ACC112 (cell line): ENCODE measurements around the gene PAX5.
"Not testable (repeated sequence)": the region's sequence is repeated elsewhere in the genome, so short reads cannot be mapped to it uniquely, and the experiment has no call there.

Experiments
- H2AFZ ChIP-seq: fragments of 200-600 bp; sonication (generic); one replicate; pipeline ENCODE4 v1.6.0; 2017; ENCODE audit warnings: antibody characterized with exemption, low read length; ENCODE audit not compliant: unreplicated experiment
- H3K27ac ChIP-seq: fragments of 200-600 bp; sonication (generic); 2 replicates; pipeline ENCODE4 v1.5.1; 2014; ENCODE audit warnings: low read depth, mild to moderate bottlenecking, antibody characterized with exemption, low read length, moderate library complexity
- H3K27me3 ChIP-seq: fragments of 200-600 bp; sonication (generic); 2 replicates; pipeline ENCODE4 v1.6.1; 2014; ENCODE audit warnings: mild to moderate bottlenecking, antibody characterized with exemption, low read length, moderate library complexity, mixed read lengths; ENCODE audit not compliant: insufficient read depth
- H3K36me3 ChIP-seq: fragments of 200-600 bp; sonication (generic); 2 replicates; pipeline ENCODE4 v1.6.1; 2016; ENCODE audit warnings: mild to moderate bottlenecking, antibody characterized with exemption, low read length, moderate library complexity, mixed read lengths; ENCODE audit not compliant: insufficient read depth
- H3K4me1 ChIP-seq: fragments of 200-600 bp; sonication (generic); one replicate; pipeline ENCODE4 v1.6.1; 2016; ENCODE audit warnings: low read length, mixed read lengths; ENCODE audit not compliant: insufficient read depth, unreplicated experiment, control insufficient read depth
- H3K4me3 ChIP-seq: fragments of 200-600 bp; sonication (generic); 2 replicates; pipeline ENCODE4 v1.5.1; 2014; ENCODE audit warnings: mild to moderate bottlenecking, low read depth, low read length
- H3K79me2 ChIP-seq: fragments of 200-600 bp; sonication (generic); one replicate; pipeline ENCODE4 v1.6.0; 2016; ENCODE audit warnings: low read length; ENCODE audit not compliant: control insufficient read depth, unreplicated experiment, insufficient read depth

PAX5 gene

DNA sequence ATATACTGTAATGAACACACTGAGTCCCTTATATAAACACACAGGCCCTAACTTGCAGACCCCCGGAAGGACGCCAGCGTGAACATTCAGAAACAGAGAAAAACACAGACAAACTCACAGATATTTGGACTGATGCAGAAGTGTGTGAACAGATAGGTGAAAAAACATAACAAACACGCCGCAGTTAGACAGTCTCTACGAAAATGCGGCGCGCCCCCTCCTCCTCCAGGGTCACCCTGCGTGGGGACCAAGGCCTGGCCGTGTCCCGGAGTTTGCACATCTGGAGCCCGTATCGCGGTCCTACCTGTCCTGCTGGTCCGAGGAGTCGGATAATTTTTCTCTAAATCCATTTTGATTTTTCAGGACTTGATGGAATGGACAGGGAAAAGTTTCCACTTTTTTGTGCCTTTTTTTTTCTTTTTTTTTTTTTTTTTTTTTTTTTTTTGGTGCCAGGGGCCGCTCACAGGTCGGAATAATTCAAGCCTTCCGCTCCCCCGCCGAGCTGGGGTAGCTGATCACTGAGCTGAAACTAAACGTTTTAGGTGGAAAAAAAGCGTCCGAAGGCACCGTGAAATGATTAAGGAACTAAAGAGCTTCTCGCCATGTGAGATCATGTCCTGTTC lies at the start of gene PAX5:
Gene PAX5 (minus strand): TSS at position 587 of the 623 bp plus-strand sequence. CDS start 237 bp downstream, at position 350.
- no peak within 1 kb of the TSS for H2AFZ ChIP-seq
- H3K27me3 ChIP-seq = peaks cover 100% of the 10 kb centered on the region
- peaks cover 3% of the 10 kb centered on the region for H3K4me1 ChIP-seq
- no peaks in the 10 kb centered on the region for H3K36me3 ChIP-seq
- H3K4me3 ChIP-seq = peak within 1 kb of the TSS; percentile 22
- no peak within 1 kb of the TSS for H3K27ac ChIP-seq
- no peaks in the 10 kb centered on the region for H3K79me2 ChIP-seq

DNA sequence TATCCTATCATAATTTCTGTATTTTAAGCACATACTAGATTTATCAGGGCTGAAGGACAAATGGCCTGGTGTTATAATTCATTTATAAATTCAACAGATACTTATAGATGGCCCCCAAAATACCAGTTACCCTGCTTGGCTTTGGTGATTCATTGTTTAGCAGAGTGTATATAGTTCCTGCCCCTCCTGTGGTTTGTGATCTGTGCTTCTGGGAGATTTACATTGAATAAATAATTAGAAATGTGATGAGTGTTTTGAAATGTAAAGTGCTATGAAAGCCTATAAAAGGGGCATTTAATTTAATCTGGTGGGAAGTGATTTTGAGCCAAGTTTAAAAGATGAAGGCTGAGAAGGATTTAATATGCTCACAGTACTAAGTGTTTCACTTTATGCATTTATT lies 49.6 kb upstream of the PAX5 start:
- Histone ChIP-seq H3K27ac (no peak overlapping the region), H3K36me3 (peaks cover 18% of the 10 kb centered on the region), H3K4me3 (no peak overlapping the region), H2AFZ (no peak overlapping the region), H3K4me1 (peaks cover 20% of the 10 kb centered on the region), H3K79me2 (peaks cover 63% of the 10 kb centered on the region), H3K27me3 (no peaks in the 10 kb centered on the region)

DNA sequence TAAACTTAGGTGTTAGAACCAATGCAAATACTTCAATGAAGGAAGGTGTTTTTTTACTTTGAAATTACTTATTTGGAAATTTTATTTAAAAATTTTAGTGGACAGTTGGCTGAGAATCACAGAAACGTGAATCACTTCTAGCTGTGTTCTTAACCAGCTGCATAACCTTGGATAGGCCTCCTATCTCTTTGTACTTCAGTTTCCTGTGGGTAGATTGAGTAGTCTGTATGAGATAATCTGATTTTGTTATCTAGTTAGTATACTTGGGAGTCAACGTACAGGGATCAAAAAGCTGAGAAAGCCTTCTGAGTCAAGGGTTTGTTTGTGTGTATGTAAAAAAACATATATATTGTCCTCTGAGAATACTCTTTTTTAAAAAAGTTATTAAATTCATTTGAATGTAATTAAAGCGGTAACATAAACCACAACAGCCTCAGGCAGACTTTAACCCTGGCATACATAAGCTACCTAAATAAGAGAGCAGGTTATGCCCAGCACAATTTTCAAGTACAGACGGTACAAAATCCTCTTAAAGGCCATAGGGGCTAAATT lies 48.2 kb upstream of the PAX5 start:
- Histone ChIP-seq H3K36me3 (peaks cover 9% of the 10 kb centered on the region), H3K27me3 (no peaks in the 10 kb centered on the region), H3K79me2 (peaks cover 61% of the 10 kb centered on the region), H3K4me3 (peak overlapping the region; percentile 13), H2AFZ (no peak overlapping the region), H3K4me1 (peaks cover 21% of the 10 kb centered on the region), H3K27ac (no peak overlapping the region)

DNA sequence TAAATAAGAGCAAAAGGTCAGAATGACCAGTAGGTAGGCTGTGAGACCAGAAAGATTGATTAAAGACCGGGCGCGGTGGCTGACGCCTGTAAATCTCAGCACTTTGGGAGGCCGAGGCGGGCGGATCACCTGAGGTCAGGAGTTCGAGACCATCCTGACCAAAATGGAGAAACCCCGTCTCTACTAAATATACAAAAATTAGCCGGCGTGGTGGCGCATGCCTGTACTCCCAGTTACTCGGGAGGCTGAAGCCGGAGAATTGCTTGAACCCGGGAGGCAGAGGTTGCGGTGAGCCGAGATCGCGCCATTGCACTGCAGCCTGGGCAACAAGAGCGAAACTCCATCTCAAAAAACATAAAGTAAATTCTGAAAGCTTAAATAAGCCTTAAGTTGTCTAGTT lies 47.4 kb upstream of the PAX5 start:
- Histone ChIP-seq H3K4me3 (peak overlapping the region; percentile 93), H3K4me1 (peaks cover 21% of the 10 kb centered on the region), H3K79me2 (peaks cover 56% of the 10 kb centered on the region)
- H2AFZ ChIP-seq, H3K36me3 ChIP-seq, H3K27ac ChIP-seq, H3K27me3 ChIP-seq: not testable (repeated sequence)

DNA sequence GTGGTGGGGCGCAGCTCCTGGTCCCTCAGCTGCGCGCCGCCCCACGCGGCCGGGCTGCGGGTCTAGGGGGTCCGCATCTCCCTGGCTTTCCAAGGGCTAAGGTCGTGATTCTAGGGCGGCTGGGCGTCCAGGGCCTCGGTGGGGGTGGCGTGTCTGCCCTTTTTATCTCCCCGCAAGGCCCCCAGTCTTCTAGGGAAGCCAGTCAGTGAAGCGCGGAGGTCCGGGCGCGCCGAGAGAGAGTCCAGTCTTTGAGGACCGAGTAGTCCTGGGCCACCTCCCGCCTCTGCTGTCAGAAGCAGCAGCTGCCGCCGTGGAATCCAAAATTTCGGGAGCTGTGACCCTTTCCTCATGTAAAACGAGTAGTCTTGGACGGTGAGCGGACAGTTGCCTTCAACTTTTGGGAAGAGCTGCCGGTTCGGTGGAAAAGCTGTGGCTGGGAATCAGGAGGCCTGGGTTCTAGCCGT lies 46.1 kb upstream of the PAX5 start:
- peaks cover 46% of the 10 kb centered on the region for H3K79me2 ChIP-seq

DNA sequence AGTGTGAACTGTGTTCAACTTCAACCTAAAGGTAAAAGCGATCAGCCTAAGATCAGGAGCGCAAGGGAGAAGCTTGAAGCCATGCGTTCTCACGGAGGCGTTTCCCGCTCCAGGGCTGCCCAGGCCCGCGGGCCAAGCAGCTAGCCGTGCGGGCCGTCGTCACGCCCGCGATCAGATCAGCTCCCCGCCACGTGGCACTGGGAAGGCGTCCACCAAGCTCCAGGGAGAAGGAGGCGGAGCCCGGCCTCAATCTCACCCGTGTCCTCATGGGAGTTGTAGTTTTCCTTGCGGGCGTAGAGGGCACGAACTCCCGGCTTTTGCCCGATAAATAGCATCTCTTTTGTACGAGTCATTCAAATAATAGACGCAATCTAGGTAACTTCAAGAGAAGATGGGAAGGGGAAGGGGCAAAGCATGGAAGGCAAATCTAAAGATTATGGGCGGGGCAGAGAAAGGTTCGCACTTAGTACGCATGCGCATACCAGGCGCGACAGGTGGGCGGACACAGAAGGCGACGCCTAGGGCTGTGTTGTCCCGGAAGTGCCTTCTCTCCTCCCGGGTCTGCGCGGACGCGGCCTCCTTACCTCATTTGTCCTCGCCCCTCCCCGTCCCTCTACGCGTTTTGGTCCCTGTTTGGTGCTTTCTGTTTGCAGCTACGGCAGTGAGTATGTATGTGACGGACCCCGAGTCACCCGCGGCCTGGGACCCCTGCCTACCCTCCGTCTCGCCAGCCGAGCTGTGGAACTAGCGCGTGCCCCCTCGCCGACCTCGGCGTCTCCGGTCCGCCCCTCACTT lies 45.5 kb upstream of the PAX5 start:
- peak overlapping the region; percentile 93 for H3K4me3 ChIP-seq
- H3K4me1 ChIP-seq = peaks cover 21% of the 10 kb centered on the region
- peak overlapping the region; percentile 53 for H3K27ac ChIP-seq
- H3K79me2 ChIP-seq = peaks cover 42% of the 10 kb centered on the region
- peak overlapping the region; percentile 98 for H2AFZ ChIP-seq
- H3K36me3 ChIP-seq = no peaks in the 10 kb centered on the region
- H3K27me3 ChIP-seq = no peaks in the 10 kb centered on the region

More for the DNA sequence above, 46.1 kb upstream of the PAX5 start:
- Histone ChIP-seq H3K4me3 (peak overlapping the region; percentile 93), H3K27ac (peak overlapping the region; percentile 53; the same call in 1 of the 2 replicates), H3K4me1 (peaks cover 21% of the 10 kb centered on the region), H2AFZ (peak overlapping the region; percentile 98)
- H3K36me3 ChIP-seq, H3K27me3 ChIP-seq: not testable (repeated sequence)

DNA sequence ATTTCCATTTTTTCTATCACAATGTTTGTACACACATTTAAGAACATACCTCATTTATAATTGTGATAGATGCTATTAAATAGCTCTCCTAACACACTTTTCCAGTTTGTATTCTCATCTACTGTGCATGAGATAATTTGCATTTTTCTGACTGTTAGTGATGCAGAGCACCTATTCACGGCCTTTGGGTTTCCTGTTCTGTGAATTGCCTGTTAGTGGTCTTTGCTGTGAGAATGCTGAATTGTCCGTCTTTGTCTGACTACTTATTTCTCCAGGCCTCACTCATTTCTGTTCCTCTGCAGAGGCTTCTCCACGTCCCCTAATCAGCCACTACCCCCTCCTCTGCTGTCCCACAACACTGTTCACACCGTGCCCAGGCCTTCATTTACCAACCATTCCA lies 40.7 kb upstream of the PAX5 start:
- not testable (repeated sequence) for H3K4me1 ChIP-seq, H3K79me2 ChIP-seq, H2AFZ ChIP-seq, H3K27me3 ChIP-seq, H3K27ac ChIP-seq, H3K36me3 ChIP-seq, H3K4me3 ChIP-seq

DNA sequence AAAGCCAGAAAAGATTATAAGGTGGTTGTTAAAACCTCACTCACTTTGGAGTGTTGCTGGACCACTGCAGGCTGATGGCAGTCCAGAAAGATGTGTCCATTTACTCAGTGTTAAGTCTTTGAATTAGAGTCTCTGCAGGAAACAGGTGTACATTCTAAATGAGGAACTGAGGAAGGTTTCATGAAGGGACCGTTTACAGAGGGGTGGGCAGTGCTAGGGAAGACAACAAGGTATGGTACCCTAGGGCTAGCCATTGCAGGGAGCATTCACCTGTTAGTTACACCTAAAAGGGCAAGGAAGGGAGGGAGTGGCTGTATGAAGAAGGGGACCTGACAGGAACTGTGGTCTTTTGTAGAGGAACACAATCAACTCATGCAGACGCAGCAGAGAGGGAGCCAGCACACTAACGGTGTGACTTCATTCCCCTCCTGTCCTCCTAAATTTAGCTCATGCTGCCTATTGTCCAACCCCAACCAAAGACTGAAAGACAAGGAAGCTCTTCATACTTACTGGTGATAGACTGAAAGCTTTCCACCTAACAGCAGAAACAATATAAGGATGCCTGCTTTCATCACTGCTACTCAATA lies 32.2 kb upstream of the PAX5 start:
- no peaks in the 10 kb centered on the region for H3K79me2 ChIP-seq
- H3K27me3 ChIP-seq = peaks cover 61% of the 10 kb centered on the region
- H3K4me1 ChIP-seq = no peaks in the 10 kb centered on the region
- H3K27ac ChIP-seq = no peak overlapping the region
- no peak overlapping the region for H2AFZ ChIP-seq
- no peak overlapping the region for H3K4me3 ChIP-seq
- H3K36me3 ChIP-seq = no peaks in the 10 kb centered on the region

DNA sequence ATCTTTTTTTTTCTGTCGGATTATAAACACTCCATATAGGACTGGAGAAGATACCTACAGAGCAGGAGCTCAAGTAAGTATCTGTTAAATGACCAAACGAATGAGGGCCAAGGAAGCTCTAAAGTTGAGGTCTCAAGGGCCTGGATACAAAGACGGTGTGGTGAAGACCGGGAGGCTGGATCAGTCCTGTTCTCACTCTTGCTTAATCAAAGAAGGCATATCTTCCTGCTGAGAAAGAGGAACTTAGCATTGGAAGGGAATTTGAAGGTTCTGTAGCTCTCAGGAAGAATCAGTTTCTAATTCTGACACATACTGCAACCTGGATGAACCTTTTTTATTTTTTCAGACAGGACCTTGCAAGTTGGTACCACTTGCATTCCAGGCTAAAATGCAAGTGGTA lies 28.3 kb upstream of the PAX5 start:
- H3K79me2 ChIP-seq = no peaks in the 10 kb centered on the region
- H3K36me3 ChIP-seq = no peaks in the 10 kb centered on the region
- no peak overlapping the region for H3K4me3 ChIP-seq
- peaks cover 76% of the 10 kb centered on the region for H3K27me3 ChIP-seq
- H3K27ac ChIP-seq = no peak overlapping the region
- no peak overlapping the region for H2AFZ ChIP-seq
- H3K4me1 ChIP-seq = no peaks in the 10 kb centered on the region

DNA sequence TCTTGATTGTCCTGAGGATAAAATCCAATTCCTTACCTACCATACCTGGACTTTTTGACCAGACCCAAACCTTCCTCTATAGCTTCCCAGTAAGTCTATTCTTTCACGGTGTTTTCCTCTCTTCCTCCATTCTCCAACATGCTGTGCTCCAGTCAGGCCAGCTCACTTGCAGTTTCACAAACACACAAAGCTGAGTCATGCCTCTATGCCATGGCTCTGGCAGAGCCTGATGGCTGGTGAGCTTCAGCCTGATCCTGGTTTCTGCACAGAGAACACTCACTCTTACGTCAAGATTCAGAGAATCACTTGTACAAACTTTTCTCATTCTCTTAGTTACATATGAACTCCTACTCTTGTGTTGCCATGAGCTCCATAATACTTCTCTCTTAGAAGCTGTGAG lies 27.7 kb upstream of the PAX5 start:
- Histone ChIP-seq H3K36me3 (no peaks in the 10 kb centered on the region), H3K27ac (no peak overlapping the region), H3K79me2 (no peaks in the 10 kb centered on the region), H3K4me3 (no peak overlapping the region), H3K4me1 (no peaks in the 10 kb centered on the region), H2AFZ (no peak overlapping the region), H3K27me3 (peaks cover 76% of the 10 kb centered on the region)
